OCI-LY7 (cell line): ENCODE results near the gene EHMT2. TPM values are rescaled to one million over a fixed set of nuclear protein-coding genes. Genes with fewer than 3 reads are reported as not detected.
"Not testable (repeated sequence)": the region's sequence is repeated elsewhere in the genome, so short reads cannot be mapped to it uniquely, and the experiment has no call there.

ENCODE experiments used
- BruUV-seq: library from RNA; stranded (reverse); fragments of 400-500 nt; replicated peaks from 2 replicates; lab custom pipeline; 2021; lab: Mats Ljungman, UMichigan
- CTCF ChIA-PET: fragments of 300-600 bp; sonication (Branson Sonifier 250); formaldehyde crosslinking; loops from one replicate; lab custom pipeline; 2022; ENCODE audit warnings: antibody characterized with exemption; ENCODE audit not compliant: unreplicated experiment; lab: Charles Lee
- POLR2A ChIA-PET: fragments of 300-600 bp; sonication (Branson Sonifier 250); formaldehyde crosslinking; loops from one replicate; lab custom pipeline; 2022; ENCODE audit warnings: antibody characterized with exemption; lab: Charles Lee
- DNase-seq: peaks from one replicate; pipeline ENCODE4 v3.0.0-alpha.2; 2015; ENCODE audit warnings: low spot score
- H2AFZ ChIP-seq: fragments of 200-600 bp; sonication (generic), shearing (Covaris generic); 2 replicates; pipeline ENCODE4 v1.6.1; 2014; ENCODE audit warnings: mild to moderate bottlenecking, antibody characterized with exemption, low read length, moderate library complexity
- H3K27ac ChIP-seq: fragments of 200-600 bp; sonication (generic); 2 replicates; pipeline ENCODE4 v1.5.1; 2014; ENCODE audit warnings: mixed run types, low read depth, mild to moderate bottlenecking, moderate library complexity, low read length, inconsistent platforms; ENCODE audit not compliant: poor library complexity, severe bottlenecking
- H3K36me3 ChIP-seq: fragments of 200-600 bp; sonication (generic); 2 replicates; pipeline ENCODE4 v1.6.1; 2014; ENCODE audit warnings: mild to moderate bottlenecking, antibody characterized with exemption, low read length, moderate library complexity, mixed read lengths; ENCODE audit not compliant: insufficient read depth
- H3K4me1 ChIP-seq: fragments of 200-600 bp; sonication (generic); 2 replicates; pipeline ENCODE4 v1.5.1; 2014; ENCODE audit warnings: mild to moderate bottlenecking, low read length; ENCODE audit not compliant: insufficient read depth, poor library complexity, severe bottlenecking
- H3K4me2 ChIP-seq: fragments of 200-600 bp; sonication (generic); 2 replicates; pipeline ENCODE4 v1.6.1; 2014; ENCODE audit warnings: mild to moderate bottlenecking, low read length
- H3K4me3 ChIP-seq: fragments of 200-600 bp; sonication (generic); 2 replicates; pipeline ENCODE4 v1.5.1; 2014; ENCODE audit warnings: mild to moderate bottlenecking, low read depth, low read length; ENCODE audit not compliant: poor library complexity, severe bottlenecking
- H3K79me2 ChIP-seq: fragments of 200-600 bp; sonication (generic); 2 replicates; pipeline ENCODE4 v1.6.1; 2016; ENCODE audit warnings: low read depth, mild to moderate bottlenecking, low read length, moderate library complexity, mixed read lengths; ENCODE audit not compliant: insufficient read depth
- H3K9me2 ChIP-seq: fragments of 200-600 bp; sonication (generic); 2 replicates; pipeline ENCODE4 v1.6.1; 2016; ENCODE audit warnings: mild to moderate bottlenecking, low read length, mixed read lengths; ENCODE audit not compliant: insufficient read depth
- H3K9me3 ChIP-seq: fragments of 200-600 bp; sonication (generic); 2 replicates; pipeline ENCODE4 v1.6.1; 2014; ENCODE audit warnings: mild to moderate bottlenecking, mixed run types, low read length, mixed read lengths
- H4K20me1 ChIP-seq: fragments of 200-600 bp; sonication (generic); 2 replicates; pipeline ENCODE4 v1.6.1; 2014; ENCODE audit warnings: mild to moderate bottlenecking, antibody characterized with exemption, low read length, moderate library complexity, mixed read lengths; ENCODE audit not compliant: insufficient read depth
- EZH2phosphoT487 ChIP-seq: fragments of 200-600 bp; sonication (generic); IDR thresholded peaks from 2 replicates; pipeline ENCODE4 v1.6.1; 2018; ENCODE audit warnings: low read depth, borderline replicate concordance, mild to moderate bottlenecking, mixed run types, antibody characterized with exemption, low read length, moderate library complexity, mixed read lengths
- intact Hi-C: fragments of 100-400 bp; cut with micrococcal nuclease; formaldehyde crosslinking; loops from one replicate; pipeline ENCODE4 v1.10.0; 2022; ENCODE audit not compliant: unreplicated experiment
- total RNA-seq, 2 experiments: library from RNA; depleted of rRNA in 1 of 2; stranded (reverse); fragments of >200 nt in 1 of 2; shearing (Covaris generic) in 1 of 2; gene quantifications; 2 replicates each; pipeline ENCODE4 v1.2.3, GENCODE V29; 2014 to 2022
- TF ChIP-seq, protein P1 (sequence below): fragments of 200-600 bp; sonication (generic); conservative IDR thresholded peaks from 2 replicates; pipeline ENCODE4 v1.5.1; 2014; ENCODE audit warnings: mild to moderate bottlenecking, antibody characterized with exemption, low read length, moderate library complexity, mixed read lengths

The EHMT2 gene
- total RNA-seq, 2 experiments from 2014 or later: 49.5 to 76.8 TPM

DNA sequence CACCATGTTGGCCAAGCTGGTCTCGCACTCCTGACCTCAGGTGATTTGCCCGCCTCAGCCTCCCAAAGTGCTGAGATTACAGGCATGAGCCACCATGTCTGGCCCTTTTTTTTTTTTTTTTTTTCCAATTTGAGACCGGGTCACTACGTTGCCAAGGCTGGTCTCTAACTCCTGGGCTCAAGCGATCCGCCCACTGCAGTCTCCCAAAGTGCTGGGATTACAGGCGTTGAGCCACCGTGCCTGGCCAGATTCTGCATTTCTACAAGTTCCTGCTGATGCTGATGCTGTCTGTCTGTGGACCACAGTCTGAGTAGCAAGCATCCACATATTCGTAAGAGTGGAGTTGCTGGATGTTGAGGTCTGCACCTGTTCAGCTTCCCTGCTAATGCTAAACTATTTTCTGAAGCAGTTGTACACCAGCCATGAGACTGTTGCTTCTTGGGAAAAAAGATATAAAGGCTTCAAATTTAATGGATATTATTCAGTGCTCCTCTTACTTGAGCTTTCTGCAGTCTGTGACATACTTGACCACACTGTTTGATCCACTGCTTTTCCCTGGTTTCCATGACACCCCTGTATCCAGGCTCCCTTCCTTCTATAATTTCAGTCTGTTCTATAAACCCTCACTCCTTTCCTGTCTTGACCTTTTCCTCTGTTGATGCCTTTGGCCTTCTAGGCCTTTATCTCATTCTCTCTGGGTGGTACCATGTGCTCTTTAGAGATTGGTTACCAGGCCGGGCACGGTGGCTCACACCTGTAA lies 14.5 kb upstream of the EHMT2 start:
- BruUV-seq: no TSS peak
- Histone ChIP-seq H3K9me2 (no peaks in the 10 kb centered on the region), H3K4me1 (peaks cover 4% of the 10 kb centered on the region), H3K9me3 (no peaks in the 10 kb centered on the region), H2AFZ (no peak overlapping the region), H4K20me1 (no peaks in the 10 kb centered on the region), H3K27ac (no peak overlapping the region), H3K79me2 (no peaks in the 10 kb centered on the region), H3K36me3 (no peaks in the 10 kb centered on the region), H3K4me2 (no peak overlapping the region), H3K4me3 (no peak overlapping the region)
- CTCF ChIA-PET: no interaction called here
- TF ChIP-seq, protein P1, sequence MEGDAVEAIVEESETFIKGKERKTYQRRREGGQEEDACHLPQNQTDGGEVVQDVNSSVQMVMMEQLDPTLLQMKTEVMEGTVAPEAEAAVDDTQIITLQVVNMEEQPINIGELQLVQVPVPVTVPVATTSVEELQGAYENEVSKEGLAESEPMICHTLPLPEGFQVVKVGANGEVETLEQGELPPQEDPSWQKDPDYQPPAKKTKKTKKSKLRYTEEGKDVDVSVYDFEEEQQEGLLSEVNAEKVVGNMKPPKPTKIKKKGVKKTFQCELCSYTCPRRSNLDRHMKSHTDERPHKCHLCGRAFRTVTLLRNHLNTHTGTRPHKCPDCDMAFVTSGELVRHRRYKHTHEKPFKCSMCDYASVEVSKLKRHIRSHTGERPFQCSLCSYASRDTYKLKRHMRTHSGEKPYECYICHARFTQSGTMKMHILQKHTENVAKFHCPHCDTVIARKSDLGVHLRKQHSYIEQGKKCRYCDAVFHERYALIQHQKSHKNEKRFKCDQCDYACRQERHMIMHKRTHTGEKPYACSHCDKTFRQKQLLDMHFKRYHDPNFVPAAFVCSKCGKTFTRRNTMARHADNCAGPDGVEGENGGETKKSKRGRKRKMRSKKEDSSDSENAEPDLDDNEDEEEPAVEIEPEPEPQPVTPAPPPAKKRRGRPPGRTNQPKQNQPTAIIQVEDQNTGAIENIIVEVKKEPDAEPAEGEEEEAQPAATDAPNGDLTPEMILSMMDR: no peak
- no peak for TF ChIP-seq EZH2phosphoT487
- intact Hi-C loops: no loop called here
- POLR2A ChIA-PET: no interaction called here
- no peak for DNase-seq

DNA sequence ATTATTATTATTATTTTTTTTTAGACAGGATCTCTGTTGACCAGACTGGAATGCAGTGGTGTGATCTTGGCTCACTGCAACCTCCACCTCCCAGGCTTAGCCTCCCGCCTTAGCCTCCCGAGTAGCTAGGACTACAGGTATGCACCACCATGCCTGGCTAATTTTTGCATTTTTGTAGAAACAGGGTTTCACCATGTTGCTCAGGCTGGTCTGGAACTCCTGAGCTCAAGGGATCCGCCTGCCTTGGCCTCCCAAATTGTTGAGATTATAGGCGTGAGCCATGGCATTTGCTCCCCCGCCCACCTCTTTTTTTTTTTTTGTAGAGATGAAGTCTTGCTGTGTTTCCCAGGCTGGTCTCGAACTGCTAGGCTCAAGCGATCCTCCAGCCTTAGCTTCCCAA lies 11.8 kb upstream of the EHMT2 start:
- POLR2A ChIA-PET: interaction anchor here (0.6 to 1.0 kb wide), 3 partner anchors 10 to 65 kb away, joined by 3 to 9 read pairs (median 4); no protein-coding TSS in a partner anchor
- H3K9me3 ChIP-seq, H3K27ac ChIP-seq, H3K4me2 ChIP-seq, H3K4me3 ChIP-seq, DNase-seq, BruUV-seq, intact Hi-C loops, H3K9me2 ChIP-seq, H4K20me1 ChIP-seq, CTCF ChIA-PET, H3K36me3 ChIP-seq, H2AFZ ChIP-seq, H3K79me2 ChIP-seq, H3K4me1 ChIP-seq: not testable (repeated sequence)

DNA sequence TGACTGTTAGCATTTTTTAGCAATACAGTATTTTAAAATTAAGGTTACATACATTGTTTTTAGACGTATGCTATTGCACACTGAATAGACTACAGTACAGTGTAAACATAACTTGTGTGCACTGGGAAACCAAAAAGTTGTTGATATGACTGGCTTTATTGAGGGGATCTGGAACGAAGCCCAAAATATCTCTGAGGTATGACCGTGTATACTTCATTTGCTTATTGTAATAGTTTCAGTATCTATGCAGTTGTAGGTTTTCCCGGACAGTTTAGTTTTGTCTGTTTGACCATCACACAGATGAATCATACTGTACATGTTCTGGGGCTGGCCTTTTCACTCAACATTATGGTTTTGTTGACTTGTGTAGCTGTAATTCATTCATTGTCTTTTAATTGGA lies 11.3 kb upstream of the EHMT2 start:
- POLR2A ChIA-PET: interaction anchor here (0.6 kb wide), 1 partner anchor 66 kb away, joined by 9 read pairs; no protein-coding TSS in a partner anchor
- Histone ChIP-seq H2AFZ (peak overlapping the region; percentile 8; the same call in 1 of the 2 replicates), H3K79me2 (no peaks in the 10 kb centered on the region), H3K9me3 (no peaks in the 10 kb centered on the region), H3K27ac (no peak overlapping the region), H3K36me3 (no peaks in the 10 kb centered on the region), H4K20me1 (no peaks in the 10 kb centered on the region), H3K4me1 (peaks cover 4% of the 10 kb centered on the region), H3K4me2 (no peak overlapping the region), H3K4me3 (no peak overlapping the region), H3K9me2 (no peaks in the 10 kb centered on the region)
- intact Hi-C loops: no loop called here
- CTCF ChIA-PET: no interaction called here
- BruUV-seq: no TSS peak
- no peak for DNase-seq
- TF ChIP-seq EZH2phosphoT487: no peak
- TF ChIP-seq, protein P1: no peak

DNA sequence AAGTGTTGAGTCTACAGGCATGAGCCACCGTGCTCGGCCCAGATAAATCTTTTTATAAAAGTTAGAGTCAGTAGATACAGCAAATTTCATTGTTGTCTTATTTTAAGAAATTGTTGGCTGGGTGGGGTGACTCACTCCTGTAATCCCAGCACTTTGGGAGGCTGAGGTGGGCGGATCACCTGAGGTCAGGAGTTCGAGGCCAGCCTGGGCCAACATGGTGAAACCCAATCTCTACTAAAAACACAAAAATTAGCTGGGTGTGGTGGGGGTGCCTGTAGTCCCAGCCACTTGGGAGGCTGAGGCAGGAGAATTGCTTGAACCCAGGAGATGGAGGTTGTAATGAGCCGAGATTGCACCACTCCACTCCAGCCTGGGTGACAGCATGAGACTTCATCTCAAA lies 10.8 kb upstream of the EHMT2 start:
- H3K9me3 ChIP-seq, H3K9me2 ChIP-seq, intact Hi-C loops, H3K4me1 ChIP-seq, H3K27ac ChIP-seq, H3K36me3 ChIP-seq, H3K79me2 ChIP-seq, BruUV-seq, H3K4me3 ChIP-seq, DNase-seq, H3K4me2 ChIP-seq, H2AFZ ChIP-seq, H4K20me1 ChIP-seq: not testable (repeated sequence)
- ChIA-PET CTCF (interaction anchor here (0.6 kb wide), 1 partner anchor 29 kb away, joined by 10 read pairs; no protein-coding TSS in a partner anchor), POLR2A (interaction anchor here (0.6 kb wide), 1 partner anchor 293 kb away, joined by 3 read pairs; the partner anchor contains the start of gene AIF1)
